A549 (cell line): ENCODE measurements around the gene PRKCE. TPM values are rescaled to one million over a fixed set of nuclear protein-coding genes. Genes with fewer than 3 reads are reported as not detected.

Experiments used
- CBX2 ChIP-seq: fragments of 200-600 bp; sonication (generic); IDR thresholded peaks from 2 replicates; pipeline ENCODE4 v1.6.1; 2016; ENCODE audit warnings: low read depth, mild to moderate bottlenecking, borderline replicate concordance
- CEBPB ChIP-seq, 2 experiments: fragments of >200 bp in 1 of 2; sonication (Bioruptor Twin) in 1 of 2; formaldehyde crosslinking in 1 of 2; IDR thresholded peaks; 2 replicates each; pipeline ENCODE4 v1.6.1; 2012 to 2016
- CHD2 ChIP-seq: fragments of 150-350 bp; IDR thresholded peaks from 2 replicates; pipeline ENCODE4 v1.6.1; 2014; ENCODE audit warnings: low read length; ENCODE audit not compliant: partially characterized antibody
- CHD4 ChIP-seq: fragments of 200-600 bp; sonication (generic); IDR thresholded peaks from 2 replicates; pipeline ENCODE4 v1.6.1; 2016; ENCODE audit warnings: antibody characterized with exemption, mild to moderate bottlenecking, borderline replicate concordance
- EHF ChIP-seq: fragments of 250-450 bp; sonication (Bioruptor Pico); IDR thresholded peaks from 2 replicates; pipeline ENCODE4 v1.5.0; 2020; ENCODE audit warnings: mild to moderate bottlenecking
- EP300 ChIP-seq, 2 experiments: fragments of >200 bp; sonication (Bioruptor Twin); formaldehyde crosslinking; IDR thresholded peaks; 2 replicates in 1 of 2; 3 replicates in 1 of 2; pipeline ENCODE4 v1.6.1; 2016 to 2017
- ESRRA ChIP-seq: fragments of 150-350 bp; IDR thresholded peaks from 2 replicates; pipeline ENCODE4 v1.6.1; 2014; ENCODE audit warnings: mild to moderate bottlenecking, low read length, borderline replicate concordance
- FOXS1 ChIP-seq: fragments of 250-450 bp; sonication (Bioruptor Pico); IDR thresholded peaks from 2 replicates; pipeline ENCODE4 v1.5.0; 2020; ENCODE audit warnings: mild to moderate bottlenecking, moderate library complexity
- HDAC2 ChIP-seq: fragments of 200-600 bp; sonication (generic); IDR thresholded peaks from 2 replicates; pipeline ENCODE4 v1.6.1; 2016
- HEYL ChIP-seq: fragments of 250-450 bp; sonication (Bioruptor Pico); IDR thresholded peaks from 2 replicates; pipeline ENCODE4 v1.8.0; 2021; ENCODE audit warnings: mild to moderate bottlenecking, moderate library complexity
- HOXB5 ChIP-seq: fragments of 250-450 bp; sonication (Bioruptor Pico); IDR thresholded peaks from 2 replicates; pipeline ENCODE4 v1.5.0; 2020; ENCODE audit warnings: mild to moderate bottlenecking, moderate library complexity
- JUN ChIP-seq, 2 experiments: fragments of >200 bp; sonication (Bioruptor Twin); formaldehyde crosslinking; IDR thresholded peaks; 2 replicates in 1 of 2; 3 replicates in 1 of 2; pipeline ENCODE4 v1.6.1; 2016 to 2017
- JUNB ChIP-seq: fragments of >200 bp; sonication (Bioruptor Twin); formaldehyde crosslinking; IDR thresholded peaks from 2 replicates; pipeline ENCODE4 v1.6.1; 2016
- KDM1A ChIP-seq: fragments of 200-600 bp; sonication (generic); IDR thresholded peaks from 2 replicates; pipeline ENCODE4 v1.6.1; 2016; ENCODE audit warnings: low read depth, mild to moderate bottlenecking
- KDM5A ChIP-seq: fragments of 200-600 bp; sonication (generic); IDR thresholded peaks from 2 replicates; pipeline ENCODE4 v1.6.1; 2016; ENCODE audit warnings: antibody characterized with exemption, mild to moderate bottlenecking
- MYC ChIP-seq: IDR thresholded peaks from 2 replicates; pipeline ENCODE4 v1.6.1; 2012; ENCODE audit warnings: mild to moderate bottlenecking, inconsistent platforms, low read length, improper control_type of control experiment, borderline replicate concordance
- NR3C1 ChIP-seq: fragments of >200 bp; sonication (Bioruptor Twin); formaldehyde crosslinking; IDR thresholded peaks from 3 replicates; pipeline ENCODE4 v1.6.1; 2017
- PHF8 ChIP-seq: fragments of 200-600 bp; sonication (generic); IDR thresholded peaks from 2 replicates; pipeline ENCODE4 v1.6.1; 2016; ENCODE audit warnings: low read depth, mild to moderate bottlenecking, antibody characterized with exemption, moderate library complexity, borderline replicate concordance
- POLR2A ChIP-seq: IDR thresholded peaks from 2 replicates; pipeline ENCODE4 v1.6.1; 2012; ENCODE audit warnings: mild to moderate bottlenecking, low read length
- RAD21 ChIP-seq, 2 experiments: fragments of >200 bp in 1 of 2; sonication (Bioruptor Twin) in 1 of 2; formaldehyde crosslinking in 1 of 2; IDR thresholded peaks in 1 of 2; conservative IDR thresholded peaks in 1 of 2; 2 replicates in 1 of 2; 3 replicates in 1 of 2; pipeline ENCODE4 v1.6.1; 2012 to 2018; ENCODE audit warnings: inconsistent platforms in 1 of 2
- RARB ChIP-seq: fragments of 250-450 bp; sonication (Bioruptor Pico); IDR thresholded peaks from 2 replicates; pipeline ENCODE4 v1.8.0; 2021; ENCODE audit warnings: mild to moderate bottlenecking, moderate library complexity
- RFX5 ChIP-seq: fragments of 450-650 bp; IDR thresholded peaks from 2 replicates; pipeline ENCODE4 v1.7.1; 2014; ENCODE audit warnings: antibody characterized with exemption, mild to moderate bottlenecking, moderate library complexity
- RNF2 ChIP-seq: fragments of 200-600 bp; sonication (generic); IDR thresholded peaks from 2 replicates; pipeline ENCODE4 v1.6.1; 2016; ENCODE audit warnings: low read depth, mild to moderate bottlenecking, antibody characterized with exemption, moderate library complexity, borderline replicate concordance
- TFCP2L1 ChIP-seq: fragments of 250-450 bp; sonication (Bioruptor Pico); IDR thresholded peaks from 2 replicates; pipeline ENCODE4 v1.5.0; 2021; ENCODE audit warnings: mild to moderate bottlenecking
- TP53 ChIP-seq: fragments of 250-450 bp; sonication (Bioruptor Pico); IDR thresholded peaks from 2 replicates; pipeline ENCODE4 v1.5.0; 2021; ENCODE audit warnings: mild to moderate bottlenecking, moderate library complexity
- ZC3H11A ChIP-seq: fragments of 450-650 bp; IDR thresholded peaks from 2 replicates; pipeline ENCODE4 v1.6.1; 2014; ENCODE audit warnings: antibody characterized with exemption, mild to moderate bottlenecking
- ZNF302 ChIP-seq: fragments of 250-450 bp; sonication (Bioruptor Pico); IDR thresholded peaks from 2 replicates; pipeline ENCODE4 v1.9.0; 2021; ENCODE audit warnings: inconsistent platforms, mild to moderate bottlenecking, moderate library complexity
- polyA plus RNA-seq, 4 experiments: library from polyadenylated mRNA; depleted of rRNA in 3 of 4; stranded (reverse); fragments of >200 nt; fragmentation: RNase III in 1 of 4; extraction: RNeasy Plus Mini Kit Qiagen cat#74134 plus additional on column Dnase treatment in 1 of 4; gene quantifications; 2 replicates in 3 of 4; 3 replicates in 1 of 4; pipeline ENCODE4 v1.2.3, GENCODE V29; 2011 to 2017
- TF ChIP-seq, protein P1 (sequence below): fragments of 450-650 bp; IDR thresholded peaks from 2 replicates; pipeline ENCODE4 v1.6.1; 2014; ENCODE audit warnings: antibody characterized with exemption
- TF ChIP-seq, protein P2 (sequence below): IDR thresholded peaks from 2 replicates; pipeline ENCODE4 v1.6.1; 2012; ENCODE audit warnings: low read depth, borderline replicate concordance
- TF ChIP-seq, protein P3 (sequence below): fragments of 250-450 bp; sonication (Bioruptor Pico); IDR thresholded peaks from 2 replicates; pipeline ENCODE4 v1.5.0; 2020; ENCODE audit warnings: low read depth, mild to moderate bottlenecking, moderate library complexity
- TF ChIP-seq, protein P4 (sequence below): fragments of 250-450 bp; sonication (Bioruptor Pico); IDR thresholded peaks from 2 replicates; pipeline ENCODE4 v1.5.0; 2021; ENCODE audit warnings: mild to moderate bottlenecking, moderate library complexity, borderline replicate concordance
- TF ChIP-seq, protein P5 (sequence below): IDR thresholded peaks from 2 replicates; pipeline ENCODE4 v1.6.1; 2012
- TF ChIP-seq, protein P6 (sequence below): fragments of 200-600 bp; sonication (generic); IDR thresholded peaks from 2 replicates; pipeline ENCODE4 v1.6.1; 2016; ENCODE audit warnings: antibody characterized with exemption, mild to moderate bottlenecking, moderate library complexity

The PRKCE gene
- polyA plus RNA-seq, 2 of the 4 experiments (the other 2 are of a cell fraction), result 11.5 to 12.0 TPM

DNA sequence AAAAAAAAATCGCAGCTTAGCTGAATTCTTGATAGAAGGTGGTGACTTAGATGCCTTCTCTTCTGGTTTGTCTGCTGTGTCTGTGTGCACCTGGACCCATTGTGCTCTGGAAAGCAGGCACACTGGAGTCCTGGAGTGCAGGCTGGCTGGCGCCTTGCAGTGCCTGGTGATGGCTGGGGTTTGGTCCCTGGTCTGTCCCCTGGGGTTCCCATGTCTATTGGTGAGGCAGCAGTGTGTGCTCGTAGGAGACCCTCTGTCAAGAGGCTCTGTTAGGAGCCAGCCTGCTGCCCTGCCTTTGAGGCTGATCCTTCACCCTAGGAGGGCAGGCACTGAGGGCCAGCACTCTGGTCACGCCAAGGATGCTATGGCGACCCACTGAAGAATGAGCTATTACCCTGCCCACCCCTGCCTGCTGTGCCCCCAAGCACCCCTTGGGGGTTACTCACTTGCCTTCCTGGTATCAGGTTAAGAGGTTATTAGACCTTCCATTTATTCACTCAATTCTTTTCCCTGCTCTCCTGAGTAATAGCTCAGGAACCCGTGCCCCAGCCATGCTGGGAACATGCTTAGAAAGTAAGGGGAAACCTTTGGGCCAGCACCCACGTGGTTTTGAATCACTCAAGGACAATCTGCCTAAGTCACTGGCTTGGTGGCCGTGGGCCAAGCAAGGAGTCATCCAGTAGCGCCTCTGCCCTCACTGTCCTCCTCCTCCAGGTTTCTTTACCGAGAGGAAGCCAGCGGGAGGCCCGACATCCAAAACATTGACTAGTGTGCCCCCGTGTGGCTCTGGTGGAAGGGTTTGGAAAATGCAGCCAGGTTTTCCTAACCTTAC is 284.5 kb downstream of the PRKCE start (continued):
- TF ChIP-seq, protein P1, sequence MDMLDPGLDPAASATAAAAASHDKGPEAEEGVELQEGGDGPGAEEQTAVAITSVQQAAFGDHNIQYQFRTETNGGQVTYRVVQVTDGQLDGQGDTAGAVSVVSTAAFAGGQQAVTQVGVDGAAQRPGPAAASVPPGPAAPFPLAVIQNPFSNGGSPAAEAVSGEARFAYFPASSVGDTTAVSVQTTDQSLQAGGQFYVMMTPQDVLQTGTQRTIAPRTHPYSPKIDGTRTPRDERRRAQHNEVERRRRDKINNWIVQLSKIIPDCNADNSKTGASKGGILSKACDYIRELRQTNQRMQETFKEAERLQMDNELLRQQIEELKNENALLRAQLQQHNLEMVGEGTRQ, result peak; percentile 85
- TF ChIP-seq KDM1A (no peak), PHF8 (no peak), HEYL (CRISPR knock-in tag) (no peak), RNF2 (no peak), HOXB5 (CRISPR knock-in tag) (no peak), CHD2 (no peak), EHF (CRISPR knock-in tag) (no peak), CBX2 (no peak), CEBPB (IDR thresholded peaks at IDR 0.05) (peak in 1 of 2 experiments; percentile 33; a peak in 1 of 4 replicates), RFX5 (no peak), HDAC2 (no peak), POLR2A (no peak), KDM5A (no peak), JUNB (peak; percentile 73), MYC (peak; percentile 88; the same call in 1 of the 2 replicates), CHD4 (no peak), TP53 (CRISPR knock-in tag) (no peak), ZNF302 (CRISPR knock-in tag) (no peak), FOXS1 (no peak), TFCP2L1 (CRISPR knock-in tag) (no peak; the same call in 1 of the 2 replicates), JUN (IDR thresholded peaks at IDR 0.05) (peak in 1 of 2 experiments; percentile 67; a peak in 2 of 5 replicates), EP300 (IDR thresholded peaks at IDR 0.05) (peak in 1 of 2 experiments; percentile 59; a peak in 1 of 5 replicates), RARB (CRISPR knock-in tag) (no peak), ESRRA (no peak), NR3C1 (no peak), ZC3H11A (no peak), RAD21 (conservative IDR thresholded peaks at IDR 0.05 in 1 of 2, IDR thresholded peaks at IDR 0.05 in 1 of 2) (peak; percentile 98)
- TF ChIP-seq, protein P2, sequence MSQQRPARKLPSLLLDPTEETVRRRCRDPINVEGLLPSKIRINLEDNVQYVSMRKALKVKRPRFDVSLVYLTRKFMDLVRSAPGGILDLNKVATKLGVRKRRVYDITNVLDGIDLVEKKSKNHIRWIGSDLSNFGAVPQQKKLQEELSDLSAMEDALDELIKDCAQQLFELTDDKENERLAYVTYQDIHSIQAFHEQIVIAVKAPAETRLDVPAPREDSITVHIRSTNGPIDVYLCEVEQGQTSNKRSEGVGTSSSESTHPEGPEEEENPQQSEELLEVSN, result no peak; the same call in 1 of the 2 replicates
- TF ChIP-seq, protein P3, sequence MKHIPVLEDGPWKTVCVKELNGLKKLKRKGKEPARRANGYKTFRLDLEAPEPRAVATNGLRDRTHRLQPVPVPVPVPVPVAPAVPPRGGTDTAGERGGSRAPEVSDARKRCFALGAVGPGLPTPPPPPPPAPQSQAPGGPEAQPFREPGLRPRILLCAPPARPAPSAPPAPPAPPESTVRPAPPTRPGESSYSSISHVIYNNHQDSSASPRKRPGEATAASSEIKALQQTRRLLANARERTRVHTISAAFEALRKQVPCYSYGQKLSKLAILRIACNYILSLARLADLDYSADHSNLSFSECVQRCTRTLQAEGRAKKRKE, result no peak
- TF ChIP-seq, protein P4, sequence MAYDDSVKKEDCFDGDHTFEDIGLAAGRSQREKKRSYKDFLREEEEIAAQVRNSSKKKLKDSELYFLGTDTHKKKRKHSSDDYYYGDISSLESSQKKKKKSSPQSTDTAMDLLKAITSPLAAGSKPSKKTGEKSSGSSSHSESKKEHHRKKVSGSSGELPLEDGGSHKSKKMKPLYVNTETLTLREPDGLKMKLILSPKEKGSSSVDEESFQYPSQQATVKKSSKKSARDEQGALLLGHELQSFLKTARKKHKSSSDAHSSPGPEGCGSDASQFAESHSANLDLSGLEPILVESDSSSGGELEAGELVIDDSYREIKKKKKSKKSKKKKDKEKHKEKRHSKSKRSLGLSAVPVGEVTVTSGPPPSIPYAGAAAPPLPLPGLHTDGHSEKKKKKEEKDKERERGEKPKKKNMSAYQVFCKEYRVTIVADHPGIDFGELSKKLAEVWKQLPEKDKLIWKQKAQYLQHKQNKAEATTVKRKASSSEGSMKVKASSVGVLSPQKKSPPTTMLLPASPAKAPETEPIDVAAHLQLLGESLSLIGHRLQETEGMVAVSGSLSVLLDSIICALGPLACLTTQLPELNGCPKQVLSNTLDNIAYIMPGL (CRISPR knock-in tag), result no peak
- TF ChIP-seq, protein P5, sequence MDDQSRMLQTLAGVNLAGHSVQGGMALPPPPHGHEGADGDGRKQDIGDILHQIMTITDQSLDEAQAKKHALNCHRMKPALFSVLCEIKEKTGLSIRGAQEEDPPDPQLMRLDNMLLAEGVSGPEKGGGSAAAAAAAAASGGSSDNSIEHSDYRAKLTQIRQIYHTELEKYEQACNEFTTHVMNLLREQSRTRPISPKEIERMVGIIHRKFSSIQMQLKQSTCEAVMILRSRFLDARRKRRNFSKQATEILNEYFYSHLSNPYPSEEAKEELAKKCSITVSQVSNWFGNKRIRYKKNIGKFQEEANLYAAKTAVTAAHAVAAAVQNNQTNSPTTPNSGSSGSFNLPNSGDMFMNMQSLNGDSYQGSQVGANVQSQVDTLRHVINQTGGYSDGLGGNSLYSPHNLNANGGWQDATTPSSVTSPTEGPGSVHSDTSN, result 0 out of 2 replicates have a peak, but pooled peaks have one; percentile 27
- TF ChIP-seq, protein P6, sequence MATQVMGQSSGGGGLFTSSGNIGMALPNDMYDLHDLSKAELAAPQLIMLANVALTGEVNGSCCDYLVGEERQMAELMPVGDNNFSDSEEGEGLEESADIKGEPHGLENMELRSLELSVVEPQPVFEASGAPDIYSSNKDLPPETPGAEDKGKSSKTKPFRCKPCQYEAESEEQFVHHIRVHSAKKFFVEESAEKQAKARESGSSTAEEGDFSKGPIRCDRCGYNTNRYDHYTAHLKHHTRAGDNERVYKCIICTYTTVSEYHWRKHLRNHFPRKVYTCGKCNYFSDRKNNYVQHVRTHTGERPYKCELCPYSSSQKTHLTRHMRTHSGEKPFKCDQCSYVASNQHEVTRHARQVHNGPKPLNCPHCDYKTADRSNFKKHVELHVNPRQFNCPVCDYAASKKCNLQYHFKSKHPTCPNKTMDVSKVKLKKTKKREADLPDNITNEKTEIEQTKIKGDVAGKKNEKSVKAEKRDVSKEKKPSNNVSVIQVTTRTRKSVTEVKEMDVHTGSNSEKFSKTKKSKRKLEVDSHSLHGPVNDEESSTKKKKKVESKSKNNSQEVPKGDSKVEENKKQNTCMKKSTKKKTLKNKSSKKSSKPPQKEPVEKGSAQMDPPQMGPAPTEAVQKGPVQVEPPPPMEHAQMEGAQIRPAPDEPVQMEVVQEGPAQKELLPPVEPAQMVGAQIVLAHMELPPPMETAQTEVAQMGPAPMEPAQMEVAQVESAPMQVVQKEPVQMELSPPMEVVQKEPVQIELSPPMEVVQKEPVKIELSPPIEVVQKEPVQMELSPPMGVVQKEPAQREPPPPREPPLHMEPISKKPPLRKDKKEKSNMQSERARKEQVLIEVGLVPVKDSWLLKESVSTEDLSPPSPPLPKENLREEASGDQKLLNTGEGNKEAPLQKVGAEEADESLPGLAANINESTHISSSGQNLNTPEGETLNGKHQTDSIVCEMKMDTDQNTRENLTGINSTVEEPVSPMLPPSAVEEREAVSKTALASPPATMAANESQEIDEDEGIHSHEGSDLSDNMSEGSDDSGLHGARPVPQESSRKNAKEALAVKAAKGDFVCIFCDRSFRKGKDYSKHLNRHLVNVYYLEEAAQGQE, result no peak
